CD4-positive, alpha-beta T cell treated with Interleukin-6 for 4 hours (primary cell): ENCODE measurements around the gene MTX3.

ENCODE experiments used
- DNase-seq: peaks from one replicate; pipeline ENCODE4 v3.0.0-alpha.2; 2020; ENCODE audit warnings: mixed read lengths

MTX3 gene

DNA sequence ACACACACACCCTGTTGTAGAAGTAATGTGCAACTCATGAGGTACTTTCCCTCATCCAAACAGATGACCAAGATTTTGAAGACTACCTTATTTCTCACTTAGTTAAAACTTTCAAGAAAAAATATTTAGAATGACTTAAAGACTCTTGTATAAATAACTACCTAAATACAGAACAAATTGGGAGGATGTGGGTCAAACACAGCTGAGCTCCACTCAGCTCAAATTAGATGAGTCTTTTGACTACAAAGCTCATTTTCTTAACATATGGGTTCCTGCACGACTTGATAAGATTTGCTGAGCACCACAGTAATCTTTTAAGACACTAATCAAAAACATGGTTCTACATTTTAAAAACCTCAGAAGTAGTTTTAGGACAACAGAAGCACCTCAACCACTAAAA is 8.9 kb downstream of the MTX3 start:
- no peak for DNase-seq

DNA sequence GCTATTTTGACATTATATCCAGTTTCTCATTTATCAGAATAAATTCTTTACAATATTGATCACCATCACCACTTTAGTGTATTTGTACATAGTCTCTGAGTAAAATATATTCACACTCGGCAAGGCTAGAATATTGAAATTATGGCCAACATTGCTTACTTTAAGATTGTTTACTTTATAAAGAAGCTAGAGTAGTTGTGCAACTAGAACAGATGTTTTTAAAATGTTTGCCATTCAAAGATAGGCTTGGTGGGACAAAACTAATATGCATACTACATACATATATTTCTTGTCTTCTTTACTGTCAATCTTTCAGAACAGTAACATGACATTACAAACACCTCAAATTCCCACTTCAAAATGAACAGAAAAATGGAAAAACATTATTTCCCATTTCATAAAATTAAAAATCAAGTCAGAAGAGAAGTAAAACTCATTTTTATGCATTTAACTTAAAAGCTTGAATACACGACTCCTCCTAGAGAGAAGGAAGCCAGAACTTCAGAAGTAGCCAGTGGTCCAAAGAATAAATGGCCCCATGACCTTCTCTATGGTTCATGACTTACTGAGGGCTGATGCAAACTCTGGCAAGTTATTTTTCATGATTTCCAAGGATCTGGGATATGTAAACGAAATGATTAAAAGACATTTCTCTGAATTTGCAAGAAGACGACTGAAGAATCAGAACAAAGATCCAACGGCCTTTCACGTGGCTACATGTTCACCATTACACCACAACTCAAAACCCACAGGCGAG is 14.1 kb downstream of the MTX3 start:
- DNase-seq: no peak

DNA sequence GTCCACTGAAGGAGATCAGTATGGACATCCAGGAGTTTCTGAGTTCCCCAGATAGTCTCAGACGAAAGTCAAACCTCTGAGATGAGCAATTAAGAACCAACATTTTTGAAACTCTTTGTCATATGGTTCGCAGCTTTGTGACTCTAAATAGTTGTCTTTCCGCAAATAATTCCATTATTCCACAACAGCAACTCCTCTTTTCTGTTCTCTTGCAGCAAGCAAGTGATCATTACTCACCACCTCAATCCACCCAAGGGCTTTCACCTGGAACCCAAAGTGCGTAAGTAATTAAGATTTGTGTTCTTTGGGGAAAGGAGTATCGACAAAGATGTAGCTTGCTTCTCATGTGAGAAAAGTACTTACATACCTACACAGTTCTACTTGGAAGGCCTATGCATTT is 15.6 kb downstream of the MTX3 start:
- no peak for DNase-seq

DNA sequence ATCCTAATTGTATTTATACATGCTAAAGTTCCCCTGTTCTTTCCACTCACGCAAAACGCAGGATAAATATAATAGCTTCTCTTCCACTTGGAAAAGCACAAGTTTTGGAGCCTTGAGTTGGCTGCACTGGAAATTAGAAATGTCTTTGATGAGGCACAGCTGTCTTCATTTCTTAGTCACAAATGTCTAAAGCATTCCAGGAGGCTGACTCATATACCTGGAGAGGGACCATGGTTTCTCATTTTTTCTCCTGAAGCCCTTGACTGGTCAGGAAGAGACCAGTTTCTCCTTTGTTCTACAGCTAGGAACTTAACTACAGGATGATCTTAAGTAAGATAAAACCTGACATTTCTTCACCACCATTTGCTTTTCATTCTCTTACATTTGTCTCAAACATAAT is 16.2 kb downstream of the MTX3 start:
- DNase-seq: no peak

DNA sequence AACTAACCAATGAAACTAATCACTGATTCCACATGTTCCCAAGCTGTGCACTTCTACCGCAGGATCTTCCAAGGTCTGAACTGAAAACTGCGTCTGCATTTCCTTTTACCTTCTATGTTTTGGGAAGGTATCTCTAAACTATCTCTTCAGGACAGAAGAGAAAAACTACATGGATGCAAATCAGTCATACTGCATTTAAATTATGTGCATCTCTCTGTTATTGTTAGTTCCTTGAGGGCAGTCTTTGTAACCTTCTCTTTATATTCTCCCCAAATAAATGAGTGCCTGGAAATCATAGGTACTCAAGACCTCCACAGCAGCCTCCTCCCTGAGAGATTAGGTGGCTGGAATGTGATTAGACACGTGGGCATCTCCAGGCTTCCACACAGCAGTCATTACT is 17.1 kb downstream of the MTX3 start:
- DNase-seq: no peak

DNA sequence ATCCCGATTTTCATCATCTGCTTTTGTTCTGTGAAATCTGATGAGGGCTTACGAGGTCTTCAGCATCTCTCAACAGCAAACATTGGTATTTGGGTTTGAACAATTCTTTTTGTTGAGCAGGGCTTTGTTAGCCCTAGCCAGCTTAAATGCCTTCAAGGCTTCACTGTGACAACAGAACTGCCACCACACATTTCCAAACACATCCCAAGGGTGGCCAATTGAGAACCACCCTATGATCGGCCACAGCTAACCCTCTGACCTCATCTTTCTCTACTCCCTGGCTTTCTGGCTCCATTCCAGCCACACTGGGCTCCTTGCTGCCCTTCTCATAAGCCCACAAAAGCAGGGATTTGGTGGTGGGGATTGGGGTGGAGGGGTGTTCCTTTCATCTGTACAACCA is 17.6 kb downstream of the MTX3 start:
- DNase-seq: no peak

DNA sequence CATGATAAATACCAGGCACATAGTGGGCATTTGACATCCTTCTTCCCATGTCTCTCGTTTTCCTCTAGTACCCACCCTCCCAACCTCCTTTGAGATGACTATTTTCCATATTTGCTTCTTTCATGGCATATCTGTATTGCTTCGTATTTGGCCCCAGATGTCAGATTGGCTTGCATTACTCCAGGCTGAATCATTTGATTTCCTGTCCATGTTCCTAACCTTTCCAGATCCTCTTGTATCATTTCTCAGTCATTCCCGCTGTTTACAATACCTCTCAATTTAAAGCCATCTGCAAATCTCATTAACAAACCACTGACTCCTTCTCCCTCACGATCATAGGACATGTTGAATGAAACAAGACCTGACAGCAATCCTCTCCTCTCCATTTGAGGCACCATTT is 19.9 kb downstream of the MTX3 start:
- no peak for DNase-seq

DNA sequence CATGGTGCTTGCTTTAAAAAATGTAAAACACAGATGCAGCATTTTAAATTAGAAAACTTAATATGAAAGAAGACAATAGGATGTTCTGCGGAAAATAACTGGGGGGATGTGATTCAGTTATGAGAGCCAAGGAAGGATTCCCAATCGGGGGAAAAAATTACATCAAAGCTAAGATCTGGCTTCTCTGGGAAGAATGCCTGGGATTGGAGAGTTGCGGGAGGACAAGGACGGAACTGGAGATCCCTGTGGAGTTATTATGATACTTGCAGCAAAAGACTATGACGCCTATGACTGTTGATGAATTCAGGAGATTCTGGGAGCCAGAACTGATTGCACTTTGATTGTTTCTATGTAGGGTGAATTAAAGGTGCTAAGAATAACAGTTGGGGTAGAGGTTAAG is 24.6 kb downstream of the MTX3 start:
- no peak for DNase-seq

DNA sequence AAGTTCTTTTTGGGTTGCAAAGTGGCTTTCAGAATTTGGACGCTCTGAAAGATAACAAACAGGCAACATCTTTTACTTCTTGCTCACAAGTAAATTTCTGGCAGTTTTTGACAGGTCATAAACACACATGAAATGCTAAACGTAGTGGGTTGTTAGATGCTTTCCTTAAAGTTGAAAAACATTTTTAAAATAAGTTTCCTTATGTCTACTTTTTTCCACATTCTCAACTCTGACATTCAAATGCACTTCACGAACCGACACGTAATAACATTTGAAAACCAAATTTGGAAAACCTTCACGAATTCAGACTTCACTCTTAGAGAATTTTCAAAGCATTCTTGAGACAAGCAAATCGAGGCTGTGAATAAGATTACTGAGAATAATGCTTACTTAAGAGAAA is 26.9 kb downstream of the MTX3 start:
- no peak for DNase-seq

DNA sequence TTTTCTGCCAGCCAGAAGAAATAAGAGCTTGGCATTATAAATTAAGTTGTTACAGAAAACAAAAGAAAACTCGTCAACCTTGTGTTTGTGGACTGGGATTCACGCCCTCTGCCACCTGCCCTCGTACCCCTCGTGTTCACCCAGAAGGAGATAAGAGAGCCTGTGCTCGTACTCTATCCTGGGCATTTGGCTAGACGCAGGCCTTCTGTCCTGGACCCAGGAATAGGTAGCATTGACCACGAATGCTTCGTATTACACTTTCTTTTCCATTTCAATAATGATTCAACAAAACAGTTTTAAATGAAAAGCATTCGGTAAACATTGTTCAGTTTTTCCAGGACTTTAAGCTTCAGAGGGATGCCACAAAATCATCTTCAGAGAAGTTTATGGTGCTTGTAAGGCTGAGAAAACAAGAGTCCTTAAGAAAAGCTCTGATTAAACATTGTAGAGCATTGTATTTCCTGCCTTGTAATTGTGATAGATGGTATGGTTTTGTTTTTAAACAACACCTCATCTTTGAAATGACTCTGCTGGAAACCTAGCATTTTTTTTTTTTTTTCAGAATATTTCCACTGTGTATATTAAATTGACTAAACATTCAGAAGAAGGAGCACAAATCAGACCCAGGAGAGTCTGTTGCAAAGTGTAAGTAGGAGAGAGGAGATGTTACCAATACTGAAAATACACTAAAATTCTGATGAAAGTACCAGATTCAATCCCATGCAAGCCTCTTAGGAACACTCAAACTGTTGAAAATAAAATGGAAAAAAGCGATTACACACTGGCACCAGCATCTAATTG is 27.6 kb downstream of the MTX3 start:
- no peak for DNase-seq

DNA sequence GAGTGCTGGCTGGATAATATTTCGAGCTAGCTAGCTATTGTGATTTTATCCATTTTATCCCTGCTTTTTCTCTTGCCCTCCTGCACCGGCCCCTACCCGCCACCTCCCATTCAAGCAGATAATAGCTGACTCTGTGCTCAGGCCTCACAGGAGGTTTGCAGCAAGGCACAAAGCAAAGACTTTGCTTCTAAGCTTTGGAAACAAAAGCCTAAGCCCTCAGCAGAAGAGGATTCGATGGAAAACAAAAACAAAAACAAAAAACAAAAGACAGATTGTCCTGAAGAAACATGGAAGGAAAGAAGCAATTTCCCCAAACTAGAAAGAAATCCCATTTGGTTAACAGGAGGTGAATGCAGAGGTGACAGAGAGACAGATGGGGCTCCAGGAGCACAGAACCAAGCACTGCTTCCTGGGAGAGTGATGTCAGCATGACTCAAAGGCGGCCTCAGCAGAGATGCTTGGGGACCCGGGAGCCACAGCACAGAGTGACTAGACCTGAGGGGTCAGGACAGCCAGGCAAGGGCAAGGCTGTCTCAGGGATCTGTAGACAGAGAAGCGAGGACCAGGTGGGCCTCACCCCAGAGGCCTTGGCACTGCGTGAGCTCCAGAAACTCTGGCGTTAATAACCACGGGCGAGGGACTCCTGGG is 28.4 kb downstream of the MTX3 start:
- DNase-seq: no peak

DNA sequence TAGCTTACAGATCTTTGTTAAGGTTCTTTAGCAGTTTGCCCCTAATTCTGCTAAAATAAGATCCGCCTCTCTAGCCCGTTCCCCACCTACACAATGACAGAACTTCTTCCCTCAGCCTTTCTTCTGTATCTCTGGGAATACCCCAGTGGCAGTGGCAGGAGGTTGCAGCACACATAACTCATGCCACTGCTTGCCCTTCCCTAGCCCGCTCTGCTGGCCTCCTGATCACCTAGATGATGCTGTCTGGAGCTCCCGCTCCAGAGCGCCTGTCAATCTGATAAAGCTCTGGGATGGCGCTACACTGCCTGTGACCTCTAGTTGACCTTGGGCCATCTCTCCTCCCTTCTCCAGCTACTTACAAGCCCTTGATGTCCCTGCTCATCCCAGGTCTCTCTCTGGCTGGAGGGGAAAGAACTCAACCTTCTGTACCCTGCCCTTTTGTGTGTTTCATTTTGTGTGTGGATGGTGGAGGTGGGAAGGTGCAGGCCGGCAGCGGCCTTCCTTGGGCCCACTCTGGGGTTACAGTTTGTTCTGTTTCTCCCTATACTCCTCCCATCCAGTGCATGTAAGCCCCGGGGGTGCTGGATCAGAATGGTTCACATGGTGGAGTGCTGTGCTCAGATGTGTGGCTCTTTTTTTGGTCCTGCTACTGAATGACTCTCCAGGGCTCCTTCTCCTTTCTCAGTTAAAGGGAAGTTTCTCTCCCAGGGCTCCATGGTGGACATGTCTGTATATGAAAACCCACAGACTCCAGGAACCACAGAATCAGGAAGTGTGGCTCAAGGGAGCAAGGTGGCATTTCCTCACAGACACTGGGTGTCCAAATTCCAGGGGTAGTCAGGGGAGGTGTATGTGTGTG is 29.1 kb downstream of the MTX3 start:
- no peak for DNase-seq

DNA sequence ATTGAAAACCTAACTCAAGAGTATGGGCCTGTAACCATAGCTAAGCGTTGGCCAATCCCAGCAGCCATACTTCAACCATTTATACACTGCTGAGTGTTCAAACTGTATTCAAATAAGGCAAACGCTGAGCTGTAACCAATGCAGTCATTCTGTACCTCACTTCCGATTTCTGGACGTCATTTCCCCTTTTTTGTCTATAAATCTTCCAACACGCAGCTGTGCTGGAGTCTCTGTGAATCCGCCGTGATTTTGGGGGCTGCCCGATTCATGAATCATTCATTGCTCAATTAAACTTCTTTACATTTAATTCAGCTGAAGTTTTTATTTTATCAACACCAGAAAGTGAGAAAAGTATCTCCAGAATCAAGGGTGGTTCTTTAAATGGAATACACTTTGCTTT is 31.7 kb downstream of the MTX3 start:
- DNase-seq: no peak

DNA sequence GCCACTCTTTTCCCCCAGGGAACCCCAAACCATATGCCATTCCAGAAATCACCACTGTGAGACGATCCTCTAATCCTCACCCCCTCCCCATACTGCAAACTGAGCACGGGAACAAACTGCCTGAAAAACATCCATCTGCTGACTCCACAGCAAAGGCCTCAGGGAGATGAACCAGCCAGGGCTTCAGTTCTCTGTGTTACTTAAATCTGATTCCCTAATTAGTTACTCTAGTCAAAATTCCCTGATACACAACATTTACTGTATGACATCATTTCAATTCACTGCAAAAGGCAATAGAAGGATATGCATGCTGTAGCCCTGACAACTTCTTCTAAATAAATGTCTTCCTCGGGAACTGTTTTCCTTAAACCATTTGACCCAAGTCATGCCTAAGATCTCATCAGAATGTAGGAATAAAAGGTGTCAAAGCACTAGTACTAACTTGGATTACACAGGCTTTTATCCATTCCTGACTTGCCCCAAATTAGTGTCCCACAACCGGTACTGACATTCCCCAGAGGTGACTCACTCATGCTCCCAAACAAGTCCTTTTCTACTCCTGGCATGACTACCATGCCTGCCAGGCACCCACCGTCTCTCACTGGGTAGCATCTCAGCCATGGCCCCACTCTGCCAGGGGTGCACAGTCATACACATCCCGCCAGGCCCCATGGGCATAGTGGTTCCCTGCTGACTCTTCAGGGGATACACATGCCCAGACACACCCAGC is 35.0 kb downstream of the MTX3 start:
- DNase-seq: no peak

DNA sequence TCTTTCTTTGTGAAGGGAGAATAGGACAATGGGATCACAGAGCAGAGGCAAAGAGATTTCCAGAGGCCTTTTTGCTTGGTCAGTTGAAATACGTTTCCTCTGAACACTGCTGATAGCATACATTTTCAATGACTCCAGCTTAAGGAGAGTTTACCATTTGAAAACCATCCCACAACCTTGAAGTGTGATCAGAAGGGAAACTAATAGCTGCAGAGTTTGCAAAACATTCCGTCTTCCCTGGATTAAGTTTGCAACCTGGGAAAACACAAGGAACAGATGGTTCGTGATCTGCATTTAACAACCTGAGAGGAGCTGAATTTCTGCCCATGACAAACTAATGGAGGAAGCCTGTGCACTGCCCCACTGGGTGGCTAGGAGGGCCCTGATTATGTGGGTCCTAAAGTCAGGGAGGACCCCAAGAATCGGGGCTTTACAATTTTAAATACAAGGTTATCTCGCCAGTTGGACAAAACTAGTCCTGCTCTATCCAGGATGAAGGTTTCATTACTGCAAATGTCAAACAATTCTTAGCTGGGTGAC is 35.6 kb downstream of the MTX3 start:
- no peak for DNase-seq

DNA sequence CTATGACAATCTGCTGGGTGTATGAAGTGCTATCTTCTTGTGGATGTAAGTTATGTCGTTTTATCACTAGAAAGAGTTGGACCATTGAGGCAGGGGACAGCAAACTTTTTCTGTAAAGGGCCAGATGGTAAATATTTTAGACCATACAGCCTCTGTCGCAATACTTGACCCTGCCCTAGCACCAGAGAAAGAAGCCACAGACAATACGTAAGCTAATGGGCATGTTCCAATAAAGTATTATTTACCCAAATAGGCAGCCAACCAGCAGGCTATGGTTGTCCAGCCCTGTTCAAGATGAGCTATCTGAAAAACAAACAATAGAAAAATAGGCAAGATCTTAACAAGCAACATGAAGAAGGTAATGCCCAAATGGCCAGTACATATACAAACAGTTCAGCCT is 36.4 kb downstream of the MTX3 start:
- no peak for DNase-seq

DNA sequence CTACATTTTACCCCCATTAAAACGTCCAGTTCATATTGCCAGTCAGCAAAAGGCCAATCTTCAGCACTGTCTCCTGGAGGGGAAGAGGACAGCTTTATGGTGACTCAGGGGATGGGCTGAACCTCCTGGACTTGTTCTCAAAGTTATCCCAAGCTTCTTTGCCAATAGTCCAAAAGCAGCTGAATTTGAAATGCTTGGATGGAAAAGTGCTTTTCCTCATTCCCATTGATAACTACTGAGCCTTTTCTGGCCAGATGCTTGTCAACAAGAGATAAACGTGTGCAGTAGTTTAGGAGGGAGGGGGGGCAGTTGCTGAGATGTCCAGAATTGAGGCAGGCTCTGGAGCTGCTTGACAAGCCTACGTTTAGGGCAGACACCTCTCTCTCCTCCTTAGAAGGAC is 43.5 kb downstream of the MTX3 start:
- no peak for DNase-seq

DNA sequence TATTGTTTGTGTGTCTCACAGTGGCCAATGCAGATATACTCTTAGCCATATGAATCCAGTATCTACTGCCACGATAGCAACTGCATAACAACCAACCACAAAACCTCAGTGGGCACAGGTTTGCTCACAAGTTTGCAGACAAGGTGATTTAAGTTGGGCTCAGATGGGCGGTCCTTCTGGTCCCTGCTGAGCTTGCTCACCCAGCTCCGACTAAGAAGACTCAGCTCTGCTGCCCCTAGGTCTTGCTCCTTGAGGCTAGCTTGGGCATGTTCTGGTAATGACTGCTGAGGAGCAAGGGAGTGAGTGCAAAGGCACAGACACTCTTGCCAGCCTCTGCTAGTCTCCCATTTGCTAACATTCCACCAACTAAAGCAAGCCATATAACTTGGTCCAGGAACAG is 52.6 kb downstream of the MTX3 start:
- no peak for DNase-seq

DNA sequence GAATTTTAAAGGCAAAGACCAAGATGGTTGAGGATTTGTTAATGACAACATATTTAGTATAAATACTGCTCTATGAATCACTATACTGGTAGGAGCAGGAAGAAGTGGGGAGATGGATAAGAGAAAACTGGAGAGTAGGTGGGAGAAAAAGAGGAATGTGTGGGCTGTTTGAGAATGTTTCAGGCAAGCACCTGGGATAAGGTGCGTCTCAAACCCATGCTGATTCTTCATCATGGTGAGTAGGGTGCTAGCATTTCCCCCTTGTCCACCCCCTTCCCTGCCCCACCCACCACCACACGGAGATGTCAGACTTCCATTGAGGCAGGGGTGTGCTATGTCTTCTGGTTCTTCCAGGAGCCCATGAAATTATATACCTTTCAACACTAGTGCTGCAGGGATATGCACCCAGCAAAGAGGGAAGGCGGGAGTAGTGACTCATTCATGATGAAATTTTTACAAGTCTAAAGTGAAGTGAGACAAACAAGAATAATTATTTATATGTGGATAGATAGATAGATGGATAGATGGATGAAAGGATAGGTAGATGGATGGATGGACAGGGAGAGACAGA is 54.3 kb downstream of the MTX3 start:
- DNase-seq: no peak

DNA sequence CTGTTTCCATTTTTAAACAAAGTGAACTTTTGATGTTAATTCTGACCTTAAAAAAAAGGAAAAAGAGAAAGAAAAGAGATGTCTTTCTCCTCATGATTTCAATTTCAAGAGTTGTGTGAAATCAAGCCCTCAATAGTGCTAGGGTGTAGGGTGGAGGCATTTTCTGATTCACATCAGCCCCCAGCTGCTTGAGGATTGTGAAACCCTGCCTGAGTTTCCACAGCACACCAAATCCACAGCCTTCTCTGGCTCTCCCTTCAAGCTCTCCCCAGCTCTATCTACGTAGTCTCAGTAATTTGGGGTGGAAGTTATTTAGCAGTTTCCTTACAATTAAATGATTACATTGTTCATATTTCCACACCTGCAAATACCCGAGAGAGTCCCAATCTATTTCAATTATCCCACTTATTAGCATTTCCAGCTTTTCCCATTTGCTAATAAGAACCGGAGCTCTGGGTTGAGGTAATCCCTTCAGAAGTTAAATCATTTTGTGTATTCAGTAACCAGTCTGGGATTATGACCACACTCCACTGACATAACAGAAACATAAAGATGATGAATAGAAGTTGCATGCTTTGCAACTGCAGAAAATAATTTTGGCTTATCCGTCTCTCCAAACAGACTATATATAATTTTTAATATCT is 54.9 kb downstream of the MTX3 start:
- DNase-seq: no peak

DNA sequence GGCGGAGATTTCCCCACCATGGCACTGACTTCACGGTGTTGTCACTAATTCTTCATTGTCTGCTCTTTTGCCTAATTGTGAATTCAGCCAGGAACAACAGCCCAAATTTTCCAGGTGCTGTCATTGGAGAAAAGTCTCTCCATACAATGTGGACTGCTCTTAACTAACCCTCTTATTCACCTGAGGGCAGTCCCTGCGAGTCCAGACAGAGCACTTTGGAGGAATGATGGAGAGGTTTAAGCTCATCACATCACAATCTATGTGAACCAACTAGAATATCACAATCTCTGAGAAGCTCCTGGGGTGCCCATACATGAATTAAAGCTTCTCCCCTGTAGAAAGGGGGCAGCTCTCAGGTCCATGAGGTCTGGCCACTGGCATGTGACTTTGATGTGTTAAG is 56.4 kb downstream of the MTX3 start:
- no peak for DNase-seq
